ENCODE measurements around the gene SOX12.

SOX12 gene

DNA sequence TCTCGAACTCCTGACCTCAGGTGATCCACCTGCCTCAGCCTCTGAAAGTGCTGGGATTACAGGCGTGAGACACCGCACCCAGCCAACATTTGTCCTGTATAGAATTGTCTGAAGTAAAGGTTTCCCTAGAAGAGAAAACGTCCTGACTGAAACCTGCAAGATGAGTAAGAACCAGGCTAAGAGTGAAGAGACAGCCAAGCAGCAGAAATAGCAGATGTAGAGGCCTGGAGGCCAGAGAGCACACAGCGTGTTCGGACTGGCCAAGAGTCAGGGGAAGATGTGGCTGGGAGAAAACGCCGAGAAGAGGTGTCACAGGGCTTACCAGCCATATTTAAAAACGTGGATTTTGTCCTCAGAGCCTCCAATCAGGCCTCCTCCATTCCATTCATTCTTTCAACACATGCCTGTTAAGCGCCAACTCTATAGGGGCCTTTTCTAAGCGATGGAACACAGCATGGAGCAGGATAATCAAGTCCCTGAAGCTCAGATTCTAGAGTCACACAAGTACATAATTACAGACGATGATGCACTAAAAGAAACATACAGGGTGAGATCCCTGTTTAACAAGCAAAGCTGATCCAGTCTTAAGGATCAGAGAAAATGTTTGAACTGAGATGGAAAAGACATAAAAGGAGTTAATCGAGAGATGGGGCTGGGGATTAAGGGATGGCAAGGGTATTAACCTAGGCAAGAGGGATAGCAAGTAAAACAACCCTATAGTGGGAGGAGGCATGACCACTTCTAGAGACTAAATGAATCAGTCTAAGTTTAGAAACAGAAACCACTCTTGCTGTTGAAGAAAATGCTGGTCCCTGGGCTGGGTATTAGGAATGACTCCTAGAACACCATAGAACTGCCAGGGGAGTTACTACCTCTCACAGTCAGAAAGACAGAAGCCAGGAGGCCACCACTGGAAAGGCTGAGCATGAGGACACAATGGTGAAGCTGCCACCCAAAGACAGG lies 23.2 kb upstream of the SOX12 start:
- DNase-seq (ENCODE audit: low spot score), result no peak

DNA sequence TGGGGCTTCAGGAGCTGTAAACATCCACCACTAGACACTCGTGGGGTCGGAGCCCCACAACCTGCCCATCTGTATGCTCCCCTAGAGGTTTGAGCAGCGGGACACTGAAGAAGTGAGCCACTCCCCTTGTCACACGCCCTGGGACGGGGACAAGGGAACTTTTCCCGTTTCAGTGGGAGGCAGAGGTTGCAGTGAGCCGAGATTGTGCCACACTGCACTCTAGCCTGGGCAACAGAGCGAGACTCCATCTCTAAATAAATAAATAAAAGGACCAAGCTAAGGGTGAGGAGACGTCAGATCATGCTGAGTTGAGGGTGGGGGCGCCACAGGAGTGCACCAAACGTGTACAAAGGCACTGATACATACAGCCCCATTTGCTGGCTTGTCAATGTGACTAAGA lies 19.6 kb upstream of the SOX12 start:
- DNase-seq (ENCODE audit: low spot score), result no peak

DNA sequence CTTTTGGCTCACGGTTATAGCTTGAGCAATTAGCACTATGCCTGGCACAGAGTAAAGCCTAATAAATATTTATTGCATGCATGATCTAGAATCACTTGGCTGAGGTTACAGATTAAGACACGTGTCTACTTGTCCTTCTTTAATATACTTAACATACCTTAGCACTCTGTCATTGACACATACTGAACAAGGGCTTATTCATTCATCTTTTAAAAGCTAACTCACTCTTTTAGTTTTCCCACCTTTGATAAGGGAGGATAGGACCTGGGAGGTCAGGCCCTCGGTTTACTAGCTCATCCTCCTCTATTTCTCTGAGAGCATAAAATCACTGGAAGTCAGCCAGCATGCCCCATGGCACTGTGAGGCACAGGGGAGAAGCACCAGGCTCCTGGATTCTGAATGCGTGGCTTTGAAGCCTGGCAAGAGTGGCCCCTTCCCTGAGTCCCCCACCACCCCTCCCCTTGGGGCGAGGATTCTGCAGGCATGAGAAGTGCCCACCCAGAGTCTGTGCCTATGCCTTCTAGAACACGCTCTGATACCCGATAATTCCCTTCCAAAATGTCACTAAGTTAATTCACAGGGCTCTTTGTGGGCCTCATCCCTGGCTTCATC lies 16.8 kb upstream of the SOX12 start:
- no peak for DNase-seq (ENCODE audit: low spot score)

DNA sequence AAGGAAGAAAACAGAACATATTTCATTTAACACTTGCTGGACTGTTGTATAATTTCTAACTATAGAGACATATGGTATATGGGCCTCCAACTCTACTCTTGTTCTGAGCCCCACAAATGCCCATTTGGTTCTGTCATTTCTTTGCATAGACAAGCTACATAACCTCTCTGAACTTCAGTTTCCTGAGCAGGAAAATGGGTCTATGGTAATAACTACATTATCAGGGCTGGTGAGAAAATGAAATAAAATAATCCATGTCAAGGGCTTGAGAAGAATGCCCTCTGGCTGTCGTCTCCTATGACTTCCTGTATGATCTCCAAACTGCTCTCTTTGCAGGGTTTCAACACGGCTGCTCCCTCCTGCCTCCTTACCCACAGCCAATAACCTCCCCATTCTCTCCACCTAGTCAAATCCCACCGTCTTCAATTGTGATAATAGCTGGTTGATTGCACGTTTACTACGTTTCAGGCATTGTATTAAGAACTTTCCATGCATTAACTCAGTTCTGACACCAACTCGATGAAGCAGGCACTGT lies 16.0 kb upstream of the SOX12 start:
- DNase-seq (ENCODE audit: low spot score), result no peak

DNA sequence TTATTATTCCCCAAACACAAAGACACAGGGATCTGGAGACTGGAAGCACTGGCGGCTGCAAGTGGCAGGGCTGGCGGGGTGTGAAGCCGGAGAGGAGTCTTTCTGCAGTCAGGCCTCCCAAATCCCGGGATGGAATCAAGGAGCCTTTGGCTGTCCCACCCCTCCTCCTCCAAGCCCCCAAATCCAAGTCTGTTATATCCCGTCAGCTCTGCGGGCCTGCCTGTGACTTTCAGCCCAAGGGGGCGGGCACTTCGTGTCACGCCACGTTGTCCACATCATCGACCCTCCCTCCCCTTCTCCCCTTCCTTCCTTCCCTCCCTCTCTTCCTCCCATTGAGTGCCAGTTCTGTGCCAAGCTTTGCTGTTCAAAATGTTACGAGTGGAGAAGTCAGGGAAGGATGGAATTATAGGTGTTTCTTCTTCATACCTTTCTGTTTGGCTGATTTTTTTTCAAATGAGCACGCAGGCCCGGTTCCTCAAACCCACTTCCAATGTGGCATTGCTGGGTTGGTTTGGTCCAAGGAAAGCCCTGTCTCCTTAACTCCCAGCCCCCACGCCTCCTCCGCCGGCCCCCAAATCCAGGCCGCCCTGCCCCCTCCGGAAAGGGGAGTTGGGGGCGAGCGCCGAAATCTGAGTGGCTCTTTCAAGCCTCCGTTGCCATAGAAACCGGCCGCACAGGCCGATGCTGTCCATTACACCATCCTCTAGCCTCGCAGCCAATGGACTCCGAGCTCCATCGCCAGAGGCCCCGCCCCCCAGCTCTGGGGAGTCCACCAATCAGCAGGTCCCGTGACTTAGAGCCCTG lies 15.3 kb upstream of the SOX12 start:
- DNase-seq (ENCODE audit: low spot score), result peak; percentile 73

DNA sequence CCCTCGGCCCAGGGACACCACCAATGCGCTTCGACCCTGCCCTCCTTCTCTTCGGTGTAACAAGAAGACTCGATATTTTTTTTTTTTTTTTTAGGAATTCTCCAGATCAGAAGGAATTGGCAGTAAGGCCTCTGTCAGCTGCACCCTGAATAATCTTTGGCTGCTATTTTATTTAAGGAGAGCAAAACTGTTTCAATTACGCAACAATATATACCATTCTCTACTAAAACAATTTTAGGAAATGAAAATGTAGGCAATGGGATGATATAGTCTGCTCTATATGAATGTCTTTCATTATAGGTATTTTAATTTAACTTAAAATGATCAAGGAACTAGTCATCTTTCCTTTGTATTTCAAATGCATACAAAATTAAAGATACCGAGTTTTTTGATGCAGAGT lies 14.7 kb upstream of the SOX12 start:
- DNase-seq (ENCODE audit: low spot score), result no peak

DNA sequence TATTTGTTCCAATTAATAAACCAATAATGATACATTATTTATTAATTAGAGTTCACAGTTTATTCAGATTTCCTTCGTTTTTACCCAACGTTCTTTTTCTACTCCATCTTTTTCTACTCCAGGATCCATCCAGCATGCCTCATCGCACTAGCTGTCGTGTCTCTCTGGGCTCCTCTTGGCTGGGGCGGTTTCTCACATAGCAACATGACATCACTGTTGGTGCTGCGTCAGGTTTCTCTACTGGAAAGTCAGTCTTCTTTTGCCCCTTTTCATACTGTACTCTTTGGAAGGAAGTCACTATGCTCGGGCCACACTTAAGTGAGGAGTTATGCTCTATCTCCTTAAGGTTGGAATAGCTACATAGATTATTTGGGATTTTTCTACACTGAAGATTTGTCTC lies 13.7 kb upstream of the SOX12 start:
- DNase-seq (ENCODE audit: low spot score), result no peak

DNA sequence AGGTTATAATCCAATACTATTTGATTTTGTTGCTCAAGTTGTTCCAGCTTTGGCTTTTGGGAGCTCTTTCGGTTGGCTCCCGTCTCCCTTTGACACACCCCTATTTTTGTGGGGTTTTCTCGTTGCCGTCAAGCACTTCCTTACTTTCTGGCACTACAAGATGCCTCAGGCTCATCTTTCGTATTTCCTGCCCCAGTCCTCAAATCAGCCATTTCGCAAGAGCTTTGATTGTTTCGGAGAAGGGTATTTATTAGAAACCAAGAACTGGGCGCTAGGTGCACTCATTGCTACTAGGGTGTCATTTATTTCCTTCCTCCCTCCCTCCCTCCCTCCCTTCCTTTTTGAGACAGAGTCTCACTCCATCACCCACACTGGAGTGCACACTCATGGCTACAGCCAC lies 13.3 kb upstream of the SOX12 start:
- no peak for DNase-seq (ENCODE audit: low spot score)

DNA sequence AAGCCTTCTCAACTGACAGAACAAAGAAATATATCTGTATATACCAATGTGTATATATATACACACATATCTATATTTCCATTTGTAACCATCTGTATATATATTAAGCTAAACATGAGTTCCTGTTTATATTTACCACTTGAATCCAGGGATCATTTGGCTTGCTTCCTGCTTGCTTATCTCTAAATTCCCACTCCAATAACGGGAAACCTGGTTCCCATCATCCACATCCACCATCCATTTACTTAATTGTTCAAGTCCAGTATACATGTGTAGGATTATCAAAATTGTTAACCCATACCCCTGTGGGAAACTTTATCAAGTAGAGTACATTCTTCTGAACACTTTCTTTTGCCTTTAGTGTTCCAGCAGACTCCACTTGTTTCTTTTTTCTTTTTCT lies 12.5 kb upstream of the SOX12 start:
- DNase-seq (ENCODE audit: low spot score), result no peak

DNA sequence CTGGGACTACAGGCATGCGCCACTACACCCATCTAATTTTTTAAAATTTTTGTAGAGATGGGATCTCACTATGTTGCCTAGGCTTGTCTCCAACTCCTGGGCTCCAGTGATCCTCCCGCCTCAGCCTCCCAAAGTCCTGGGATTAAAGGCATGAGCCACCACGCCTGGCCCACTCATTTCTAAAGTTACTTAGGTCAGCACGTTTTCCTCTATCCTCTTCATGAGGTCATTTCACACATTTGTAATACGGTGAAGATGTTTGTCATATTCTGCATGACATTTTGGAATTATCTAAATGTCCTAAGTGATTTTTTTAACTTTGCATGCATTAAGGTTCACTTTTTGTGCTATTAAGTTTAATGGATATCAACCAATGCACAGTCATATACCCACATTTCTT lies 11.9 kb upstream of the SOX12 start:
- no peak for DNase-seq (ENCODE audit: low spot score)

DNA sequence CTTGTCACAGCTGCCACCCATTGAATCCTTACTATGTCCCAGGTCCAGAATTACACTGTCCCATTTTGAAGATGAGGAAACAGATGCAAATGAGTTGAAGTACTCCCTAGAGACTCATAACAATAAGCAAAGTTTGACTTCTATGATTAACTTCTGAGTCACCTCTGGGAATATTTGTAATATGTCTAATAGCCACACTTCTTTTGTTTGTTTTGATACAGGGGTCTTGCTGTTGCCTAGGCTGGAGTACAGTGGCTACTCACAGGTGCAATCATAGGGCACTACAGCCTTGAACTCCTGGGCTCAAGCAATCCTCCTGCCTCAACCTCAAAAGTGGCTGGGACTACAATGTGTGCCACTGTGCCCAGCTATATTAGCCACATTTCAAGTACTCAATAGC lies 11.4 kb upstream of the SOX12 start:
- DNase-seq (ENCODE audit: low spot score), result no peak

DNA sequence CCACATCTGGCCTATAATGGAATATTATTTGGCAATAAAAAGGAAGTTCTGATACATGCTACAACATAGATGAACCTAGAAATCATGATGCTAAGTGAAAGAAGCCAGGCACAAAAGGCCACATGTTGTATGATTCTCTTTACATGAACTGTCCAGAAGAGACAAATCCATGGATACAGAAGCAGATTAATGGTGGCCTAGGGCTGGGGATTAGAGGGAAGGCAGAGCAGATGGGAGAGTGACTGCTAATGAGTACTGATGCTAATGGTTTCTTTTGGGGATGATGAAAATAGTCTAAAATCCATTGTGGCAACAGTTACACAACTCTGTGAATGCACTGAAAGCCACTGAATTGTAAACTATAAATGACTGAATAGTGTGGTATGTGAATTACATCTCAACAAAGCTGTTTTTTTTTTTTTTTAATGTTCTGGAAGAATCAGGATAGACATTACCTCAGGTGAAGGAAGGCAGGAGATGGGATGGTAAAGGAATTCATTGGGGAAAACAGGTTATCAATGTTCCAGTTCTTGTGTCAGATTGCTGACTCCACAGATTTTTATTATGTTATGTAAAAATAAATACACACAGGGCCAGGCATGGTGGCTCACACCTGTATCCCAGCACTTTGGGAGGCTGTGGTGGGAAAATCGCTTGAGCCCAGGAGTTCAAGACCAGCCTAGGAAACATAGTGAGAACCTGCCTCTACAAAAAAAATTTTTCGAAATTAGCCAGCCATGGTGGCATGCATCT lies 8.9 kb upstream of the SOX12 start:
- DNase-seq (ENCODE audit: low spot score), result no peak

DNA sequence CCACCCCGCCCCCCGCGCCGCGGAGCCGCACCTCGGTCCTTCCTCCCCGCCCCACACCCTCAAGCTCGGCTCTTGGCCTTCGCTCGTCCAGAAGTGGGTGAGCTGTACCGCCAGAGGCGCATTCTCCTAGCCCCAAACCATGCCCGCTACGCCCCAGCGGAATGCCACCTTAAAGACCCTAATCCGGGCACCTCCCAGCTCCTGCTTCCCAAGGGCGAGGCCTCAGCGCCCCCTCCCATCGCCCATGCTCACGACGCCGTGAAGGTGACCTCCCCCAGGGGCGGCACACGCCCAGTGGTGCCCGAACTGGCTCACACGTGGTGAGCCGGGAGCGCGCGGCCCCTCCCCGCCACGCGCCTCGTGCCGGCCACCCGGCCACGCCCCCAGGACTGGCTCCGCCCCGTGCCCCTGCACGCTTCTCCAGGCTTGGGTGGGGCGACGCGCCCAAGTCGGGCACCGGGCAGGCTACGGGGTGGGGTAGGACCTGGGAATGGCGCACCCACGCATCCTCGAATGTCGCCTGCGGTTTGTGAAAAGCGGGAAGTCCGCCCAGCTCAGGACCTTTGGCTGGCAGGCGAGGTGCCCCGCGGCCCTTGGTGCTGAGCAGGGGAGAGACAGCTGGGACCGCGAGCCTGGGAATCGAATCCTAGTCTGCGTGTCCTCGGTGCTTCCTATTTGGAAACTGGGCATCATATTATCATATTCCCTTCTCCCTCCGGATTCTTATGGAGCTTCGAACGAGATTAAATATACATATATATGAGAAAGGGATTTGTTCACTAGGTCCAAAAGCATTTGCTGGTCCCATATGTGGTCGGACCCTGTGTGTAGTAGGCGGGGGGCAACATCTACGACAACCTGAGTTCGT lies 941 bp upstream of the SOX12 start:
- peak; percentile 87 for DNase-seq (ENCODE audit: low spot score)

DNA sequence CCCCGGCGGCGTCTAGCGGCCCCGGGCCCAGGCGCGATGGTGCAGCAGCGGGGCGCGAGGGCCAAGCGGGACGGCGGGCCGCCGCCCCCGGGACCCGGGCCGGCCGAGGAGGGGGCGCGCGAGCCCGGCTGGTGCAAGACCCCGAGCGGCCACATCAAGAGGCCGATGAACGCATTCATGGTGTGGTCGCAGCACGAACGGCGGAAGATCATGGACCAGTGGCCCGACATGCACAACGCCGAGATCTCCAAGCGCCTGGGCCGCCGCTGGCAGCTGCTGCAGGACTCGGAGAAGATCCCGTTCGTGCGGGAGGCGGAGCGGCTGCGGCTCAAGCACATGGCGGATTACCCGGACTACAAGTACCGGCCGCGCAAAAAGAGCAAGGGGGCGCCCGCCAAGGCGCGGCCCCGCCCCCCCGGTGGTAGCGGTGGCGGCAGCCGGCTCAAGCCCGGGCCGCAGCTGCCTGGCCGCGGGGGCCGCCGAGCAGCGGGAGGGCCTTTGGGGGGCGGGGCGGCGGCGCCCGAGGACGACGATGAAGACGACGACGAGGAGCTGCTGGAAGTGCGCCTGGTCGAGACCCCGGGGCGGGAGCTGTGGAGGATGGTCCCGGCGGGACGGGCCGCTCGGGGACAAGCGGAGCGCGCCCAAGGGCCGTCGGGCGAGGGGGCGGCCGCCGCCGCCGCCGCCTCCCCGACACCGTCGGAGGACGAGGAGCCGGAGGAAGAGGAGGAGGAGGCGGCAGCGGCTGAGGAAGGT lies 715 bp downstream of the SOX12 start:
- peak; percentile 26 for DNase-seq (ENCODE audit: low spot score)

DNA sequence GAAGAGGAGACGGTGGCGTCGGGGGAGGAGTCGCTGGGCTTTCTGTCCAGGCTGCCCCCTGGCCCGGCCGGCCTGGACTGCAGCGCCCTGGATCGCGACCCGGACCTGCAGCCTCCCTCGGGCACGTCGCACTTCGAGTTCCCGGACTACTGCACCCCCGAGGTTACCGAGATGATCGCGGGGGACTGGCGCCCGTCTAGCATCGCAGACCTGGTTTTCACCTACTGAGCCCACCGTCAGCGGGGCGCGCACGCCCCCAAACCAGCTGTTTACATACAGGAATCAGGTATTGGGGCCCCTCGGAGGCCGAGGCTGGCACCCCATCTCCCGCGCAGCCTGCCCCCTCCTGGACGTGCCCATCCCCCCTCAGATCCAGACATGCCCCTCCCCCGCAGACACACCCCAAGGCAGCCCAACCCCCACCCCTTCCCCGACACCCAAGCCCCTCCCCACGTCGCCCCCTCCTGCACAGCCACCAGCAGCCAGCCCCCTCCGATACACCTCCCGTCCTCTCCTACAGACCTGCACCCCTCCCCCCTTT lies 1.4 kb downstream of the SOX12 start:
- no peak for DNase-seq (ENCODE audit: low spot score)

DNA sequence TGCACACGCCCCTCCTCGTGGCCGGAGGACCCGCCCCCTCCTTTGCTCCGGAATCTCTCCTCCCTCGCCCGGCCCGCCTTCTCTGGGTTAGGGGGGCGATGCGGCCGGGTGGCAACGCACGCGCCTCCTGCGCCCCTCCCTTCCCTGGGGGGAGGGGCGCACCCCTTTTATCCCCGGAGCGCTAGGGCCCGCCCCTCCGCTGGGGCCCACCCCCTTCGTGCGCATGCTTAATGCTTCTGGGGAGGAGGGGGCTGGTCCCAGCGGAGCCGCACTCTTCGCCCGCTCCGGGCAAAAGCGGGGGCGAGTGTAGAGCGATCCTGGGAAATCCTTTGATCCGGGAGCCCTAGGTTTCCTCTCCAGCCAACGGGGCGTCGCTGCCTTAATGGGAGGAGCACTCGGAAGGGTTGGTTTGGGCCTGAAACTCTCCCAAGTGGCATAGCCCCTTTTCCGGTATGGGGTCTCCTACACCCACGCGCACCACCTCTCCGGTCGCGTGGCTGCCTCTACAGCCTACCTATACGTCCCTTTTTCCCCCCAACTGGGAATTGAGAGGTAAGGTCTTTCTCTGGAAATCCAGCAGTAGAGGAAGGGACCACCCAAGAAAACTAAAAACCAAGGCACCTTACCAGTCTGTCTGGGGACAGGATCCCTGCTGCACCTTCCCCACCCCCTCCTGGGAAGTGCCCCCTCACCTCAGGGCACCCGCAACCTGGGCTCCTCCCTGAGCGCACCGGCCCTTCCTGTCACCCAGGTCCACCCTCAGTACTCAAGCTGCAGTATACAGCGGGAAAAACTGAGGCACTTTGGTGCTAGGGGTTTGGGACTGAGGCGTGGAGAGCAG lies 2.1 kb downstream of the SOX12 start:
- peak; percentile 75 for DNase-seq (ENCODE audit: low spot score)

DNA sequence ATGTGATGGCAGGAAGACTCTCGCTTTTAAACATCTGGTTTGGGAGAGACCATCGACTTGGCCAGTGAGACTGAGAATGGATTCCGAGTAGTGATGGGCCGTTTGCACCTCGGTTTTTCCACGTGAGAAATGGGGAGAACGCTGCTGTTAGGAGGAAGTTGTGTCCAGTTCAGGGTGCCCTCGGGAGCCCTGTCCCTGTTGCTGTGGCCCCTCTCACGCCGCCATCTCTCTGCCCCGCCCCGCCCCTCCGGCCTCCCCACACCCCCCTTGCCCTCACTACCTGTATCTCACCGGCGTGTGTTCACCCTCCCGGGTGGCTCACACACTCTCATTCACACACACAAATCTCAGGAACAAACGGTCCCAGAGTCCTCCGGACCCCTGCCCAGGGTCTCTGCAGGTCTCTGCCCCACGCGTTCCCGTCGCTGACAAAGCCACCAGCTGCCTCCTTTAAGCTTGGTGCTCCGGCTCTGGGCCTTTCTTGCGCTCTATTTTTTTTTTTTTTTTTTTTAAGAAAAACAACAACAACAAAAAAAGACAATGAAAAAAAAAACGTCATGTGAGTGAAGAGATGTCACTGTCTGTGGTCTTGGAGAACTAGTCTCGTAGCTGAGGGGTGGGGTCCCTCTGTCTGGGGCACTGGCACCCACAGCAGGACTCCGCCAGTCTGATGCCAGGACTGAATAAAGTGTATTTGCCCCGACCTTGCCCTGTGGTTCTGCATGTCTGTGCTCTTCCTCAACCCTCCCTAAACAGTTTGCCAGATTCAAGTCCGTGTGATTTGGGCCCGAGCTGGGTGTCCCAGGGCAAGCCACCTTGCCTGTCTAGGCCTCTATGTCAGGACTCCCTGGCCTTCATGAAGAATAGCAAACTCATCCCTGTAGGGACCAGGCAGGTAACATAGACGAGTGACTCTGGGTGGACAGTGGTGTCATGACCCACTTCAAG lies 2.9 kb downstream of the SOX12 start:
- no peak for DNase-seq (ENCODE audit: low spot score)
